Ovary (tissue), 3 donors: ENCODE data around the gene PHYH.
"Not testable (repeated sequence)": the region's sequence is repeated elsewhere in the genome, so short reads cannot be mapped to it uniquely, and the experiment has no call there.

Experiments used
- EP300 ChIP-seq: sonication (generic); formaldehyde crosslinking; IDR thresholded peaks from one replicate; pipeline ENCODE4 v1.6.1; 2017; ENCODE audit warnings: antibody characterized with exemption
- POLR2A ChIP-seq: fragments of 450-650 bp; IDR thresholded peaks from one replicate; pipeline ENCODE4 v1.6.1; 2017; ENCODE audit warnings: antibody characterized with exemption, mild to moderate bottlenecking, moderate library complexity
- TF ChIP-seq, protein P1 (sequence below), 3 donors: fragments of 450-650 bp in 2 of 3; fragments of 200-600 bp in 1 of 3; IDR thresholded peaks; one replicate each; pipeline versions ENCODE4 v1.5.1 to v1.8.0; 2016 to 2022; ENCODE audit warnings: antibody characterized with exemption in 3 of 3, mild to moderate bottlenecking in 1 of 3
- donor health status: DM: no; HTN: no; CAD: no.

DNA sequence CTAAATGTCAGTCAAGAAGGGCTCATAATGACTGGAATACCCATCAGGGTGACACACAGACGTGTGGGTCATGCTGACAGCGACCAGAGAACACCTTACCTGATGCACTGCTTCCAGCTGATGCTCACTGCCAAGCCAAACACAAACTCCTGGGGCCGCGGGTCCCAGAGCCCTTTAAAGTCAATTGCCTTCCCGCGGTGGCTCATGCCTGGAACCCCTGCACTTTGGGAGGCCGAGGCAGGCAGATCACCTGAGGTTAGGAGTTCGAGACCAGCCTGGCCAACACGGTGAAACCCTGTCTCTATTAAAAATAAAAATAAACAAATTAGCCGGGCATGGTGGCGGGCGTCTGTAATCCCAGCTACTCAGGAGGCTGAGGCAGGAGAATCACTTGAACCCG, 65.1 kb downstream of the PHYH start:
- TF ChIP-seq, protein P1, sequence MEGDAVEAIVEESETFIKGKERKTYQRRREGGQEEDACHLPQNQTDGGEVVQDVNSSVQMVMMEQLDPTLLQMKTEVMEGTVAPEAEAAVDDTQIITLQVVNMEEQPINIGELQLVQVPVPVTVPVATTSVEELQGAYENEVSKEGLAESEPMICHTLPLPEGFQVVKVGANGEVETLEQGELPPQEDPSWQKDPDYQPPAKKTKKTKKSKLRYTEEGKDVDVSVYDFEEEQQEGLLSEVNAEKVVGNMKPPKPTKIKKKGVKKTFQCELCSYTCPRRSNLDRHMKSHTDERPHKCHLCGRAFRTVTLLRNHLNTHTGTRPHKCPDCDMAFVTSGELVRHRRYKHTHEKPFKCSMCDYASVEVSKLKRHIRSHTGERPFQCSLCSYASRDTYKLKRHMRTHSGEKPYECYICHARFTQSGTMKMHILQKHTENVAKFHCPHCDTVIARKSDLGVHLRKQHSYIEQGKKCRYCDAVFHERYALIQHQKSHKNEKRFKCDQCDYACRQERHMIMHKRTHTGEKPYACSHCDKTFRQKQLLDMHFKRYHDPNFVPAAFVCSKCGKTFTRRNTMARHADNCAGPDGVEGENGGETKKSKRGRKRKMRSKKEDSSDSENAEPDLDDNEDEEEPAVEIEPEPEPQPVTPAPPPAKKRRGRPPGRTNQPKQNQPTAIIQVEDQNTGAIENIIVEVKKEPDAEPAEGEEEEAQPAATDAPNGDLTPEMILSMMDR (IDR thresholded peaks at IDR 0.05), result not testable (repeated sequence)
- TF ChIP-seq EP300, POLR2A: not testable (repeated sequence)
